Pulmonary artery endothelial cell (primary cell): ENCODE results near the gene MYEOV. TPM values are rescaled to one million over a fixed set of nuclear protein-coding genes. Genes with fewer than 3 reads are reported as not detected.

Source experiments
- DNase-seq: peaks from one replicate; pipeline ENCODE4 v3.0.0-alpha.2; 2011; ENCODE audit warnings: low read depth, low spot score
- total RNA-seq: library from RNA; depleted of rRNA; stranded (reverse); fragments of >200 nt; gene quantifications from 2 replicates; pipeline ENCODE4 v1.2.3, GENCODE V29; 2014

Gene MYEOV
- 1.1 and 2.2 TPM in 2 replicates for total RNA-seq

DNA sequence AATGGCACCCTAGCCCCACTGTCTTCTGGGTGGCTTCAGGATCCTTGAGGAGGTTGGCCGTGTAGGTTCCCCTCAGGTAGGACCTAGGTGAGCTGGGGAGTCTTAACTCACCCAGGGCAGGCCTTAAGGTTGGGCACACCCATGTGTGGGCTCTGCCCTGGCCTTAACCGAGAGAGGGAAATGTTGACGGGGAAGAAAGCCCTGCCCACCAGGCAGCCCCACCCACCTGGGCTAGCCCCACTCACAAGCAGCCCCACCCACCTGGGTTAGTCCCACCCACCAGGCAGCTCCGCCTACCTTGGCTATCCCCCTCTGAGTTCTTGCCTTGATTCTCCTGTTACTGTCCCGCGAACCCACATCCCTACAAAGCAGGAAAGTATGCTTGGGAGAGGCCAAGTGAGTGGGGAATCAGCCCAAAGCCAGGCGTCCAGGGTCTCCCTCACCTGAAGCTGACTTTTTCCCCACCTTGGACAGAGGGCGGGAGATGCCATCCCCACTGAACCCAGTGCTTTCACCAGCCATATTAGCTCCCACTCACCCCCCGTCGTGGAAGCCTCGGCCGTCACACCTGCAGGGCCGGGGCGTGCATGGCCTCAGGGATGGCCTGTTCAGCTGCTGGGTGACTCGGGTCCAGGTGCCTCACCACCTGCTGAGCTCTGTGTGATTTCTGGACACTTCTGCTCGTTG is at the start of gene MYEOV:
MYEOV (plus strand) TSS at position 337 of the 687 bp plus-strand sequence. CDS start 1,200 bp downstream, outside the sequence.
- no peak for DNase-seq

DNA sequence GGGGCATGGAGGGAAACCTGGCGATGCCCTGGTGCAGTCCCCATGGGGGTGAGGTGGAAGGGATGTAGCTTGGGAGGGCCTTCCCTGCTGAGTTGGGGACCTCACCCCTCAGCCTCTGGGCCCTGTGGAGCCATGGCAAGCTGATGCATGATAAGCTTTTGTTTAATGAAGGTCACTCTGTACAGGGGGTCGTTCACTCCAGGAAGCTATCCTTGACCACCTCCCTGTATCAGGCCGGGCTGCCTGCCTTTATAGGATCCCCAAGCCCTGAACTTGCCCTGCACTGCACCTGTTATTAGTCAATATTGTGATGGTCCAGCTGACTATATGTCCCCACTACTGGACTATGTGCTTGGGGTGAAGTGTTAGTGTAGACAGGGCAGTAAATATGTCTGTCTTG is 49.7 kb upstream of the MYEOV start:
- DNase-seq = no peak

DNA sequence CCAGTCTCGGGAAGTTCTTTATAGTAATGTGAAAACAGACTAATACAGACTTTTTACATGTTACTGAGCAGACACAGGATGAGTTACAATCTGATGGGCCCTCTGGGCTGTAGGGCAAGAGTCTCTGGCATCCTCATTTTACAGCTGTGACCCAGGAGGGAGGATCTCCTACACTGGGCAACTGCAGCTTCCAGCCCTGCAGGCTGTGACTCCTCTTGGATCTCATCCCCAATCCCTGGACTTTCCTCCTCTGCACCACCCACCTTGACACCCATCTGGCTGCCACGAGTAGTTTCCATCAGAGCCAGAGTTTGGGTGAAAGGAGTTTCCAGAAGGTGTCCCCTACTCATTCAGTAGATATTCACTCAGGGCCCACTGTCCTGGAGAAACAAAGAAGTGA is 48.9 kb upstream of the MYEOV start:
- DNase-seq = no peak

DNA sequence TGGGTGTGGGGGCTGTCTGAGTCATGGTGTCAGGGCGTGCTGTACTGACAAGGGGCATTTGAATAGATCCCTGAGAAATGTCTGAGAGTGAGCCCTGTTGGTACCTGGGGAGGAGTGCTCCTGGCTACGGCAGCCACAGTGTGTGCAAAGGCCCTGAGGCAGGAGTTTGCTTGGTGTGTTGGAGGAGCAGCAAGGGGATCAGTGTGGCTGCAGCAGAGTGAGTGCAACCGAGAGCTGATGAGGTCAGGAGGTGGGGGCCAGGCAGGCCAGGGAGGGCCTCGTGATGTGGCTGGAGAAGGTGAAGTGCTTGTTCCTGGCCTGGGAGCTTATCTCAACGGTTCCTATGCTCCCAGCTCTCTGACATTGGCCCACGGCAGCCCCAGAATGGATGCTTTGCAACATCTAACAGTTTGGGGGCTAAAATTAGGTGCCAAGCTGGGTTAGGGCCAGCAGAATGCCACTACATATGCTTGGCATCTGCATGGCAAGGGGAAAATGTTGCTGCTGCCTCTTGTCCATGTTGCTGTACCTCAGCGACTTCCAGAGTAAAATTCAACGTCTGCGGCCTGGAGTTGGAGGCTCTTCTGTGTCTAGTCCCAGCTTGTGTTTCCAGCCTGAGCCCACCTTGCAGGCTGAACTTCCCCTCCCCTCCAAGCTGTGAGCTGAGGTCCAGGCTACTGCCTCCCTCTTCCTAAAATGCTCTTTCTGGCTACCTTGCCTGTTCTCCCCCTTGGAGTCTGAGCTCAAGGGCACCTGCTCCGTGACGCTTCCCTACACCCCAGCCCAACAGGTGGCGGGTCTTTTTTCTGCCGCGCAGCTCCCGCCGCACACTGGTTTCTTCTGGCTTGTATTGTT is 48.2 kb upstream of the MYEOV start:
- DNase-seq = no peak

- DNase-seq = no peak
These were observed 44.4 kb upstream of the MYEOV start for GRCh38 chr11:69249311-69250185.

- no peak for DNase-seq
These were observed 43.5 kb upstream of the MYEOV start for GRCh38 chr11:69250186-69251056.

DNA sequence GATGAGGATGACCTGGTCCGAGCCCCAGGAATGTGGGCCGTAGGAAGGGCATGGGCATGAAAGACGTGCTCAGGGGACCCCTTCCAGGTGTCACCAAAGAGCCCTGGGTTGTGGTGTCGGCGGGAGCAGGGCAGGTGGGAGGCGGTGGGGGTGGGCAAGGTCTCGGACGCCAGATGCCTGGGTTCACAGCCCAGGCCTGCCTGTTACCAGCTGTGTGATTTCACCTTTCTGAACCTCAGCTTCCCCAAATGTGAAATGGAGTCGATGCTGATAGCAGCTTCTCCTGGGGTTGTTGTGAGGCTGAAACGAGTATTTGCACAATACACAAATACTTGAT is 42.9 kb upstream of the MYEOV start:
- no peak for DNase-seq

- DNase-seq = no peak
These were observed 42.1 kb upstream of the MYEOV start for GRCh38 chr11:69251639-69252489.

DNA sequence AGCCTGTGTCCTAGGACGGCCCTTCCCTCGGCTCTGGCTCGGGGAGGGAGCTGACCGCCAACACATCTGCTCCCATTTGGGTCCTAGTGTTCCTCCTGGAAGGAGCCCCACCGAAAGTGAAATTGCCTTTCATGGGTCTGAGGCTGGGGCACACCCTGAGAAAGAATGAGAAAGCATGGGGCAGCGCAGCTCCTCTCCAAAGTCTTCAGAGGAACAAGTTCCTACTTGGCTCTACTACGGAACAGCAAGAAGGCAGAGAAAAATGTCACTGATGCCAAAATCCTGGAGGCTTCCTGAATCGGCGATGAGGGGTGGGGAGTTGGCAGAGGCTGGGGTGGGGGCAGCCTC is 41.5 kb upstream of the MYEOV start:
- no peak for DNase-seq

GRCh38 chr11:69253028-69253427 is 40.9 kb upstream of the MYEOV start:
- no peak for DNase-seq

DNA sequence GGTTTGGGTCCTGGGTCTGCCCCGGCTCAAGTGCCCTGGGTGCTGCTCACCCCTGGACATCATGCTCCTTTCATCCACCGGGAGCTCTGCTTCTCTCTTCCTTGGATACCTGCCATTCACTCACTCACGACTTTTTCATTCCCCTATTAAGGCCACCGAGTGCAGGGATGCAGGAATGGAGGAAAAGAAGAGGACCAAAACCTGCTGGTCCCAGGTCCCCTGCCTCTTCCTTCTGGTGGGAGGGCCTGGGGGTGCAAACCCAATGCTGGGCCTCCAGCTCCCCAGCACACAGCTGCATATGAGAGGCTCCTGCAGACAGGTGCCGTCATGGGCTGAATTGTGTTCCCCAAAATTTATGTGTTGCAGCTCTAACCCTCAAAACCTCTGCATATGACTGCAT is 36.8 kb upstream of the MYEOV start:
- DNase-seq = no peak

- DNase-seq = no peak
These were observed 35.9 kb upstream of the MYEOV start for GRCh38 chr11:69257838-69258658.

DNA sequence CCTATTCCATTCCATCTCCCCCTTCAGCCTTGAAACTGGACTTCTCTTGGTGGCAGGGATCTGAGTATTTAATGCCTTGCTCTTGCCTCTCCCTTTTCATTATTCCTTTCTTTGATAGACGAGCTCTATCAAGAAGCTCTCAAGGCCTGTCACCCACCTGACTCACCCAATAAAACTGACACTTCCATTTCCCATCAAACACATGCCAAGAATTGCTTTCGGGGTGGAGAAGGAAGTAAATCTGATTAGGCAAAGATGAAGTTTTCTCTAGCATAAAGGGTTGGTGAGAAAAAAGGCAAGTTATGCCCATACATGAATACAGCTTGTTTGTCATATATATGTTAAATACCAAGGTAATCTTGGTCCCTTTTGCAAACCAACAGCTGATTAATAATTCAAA is 34.9 kb upstream of the MYEOV start:
- no peak for DNase-seq

GRCh38 chr11:69260622-69261021 is 33.3 kb upstream of the MYEOV start:
- DNase-seq = no peak

DNA sequence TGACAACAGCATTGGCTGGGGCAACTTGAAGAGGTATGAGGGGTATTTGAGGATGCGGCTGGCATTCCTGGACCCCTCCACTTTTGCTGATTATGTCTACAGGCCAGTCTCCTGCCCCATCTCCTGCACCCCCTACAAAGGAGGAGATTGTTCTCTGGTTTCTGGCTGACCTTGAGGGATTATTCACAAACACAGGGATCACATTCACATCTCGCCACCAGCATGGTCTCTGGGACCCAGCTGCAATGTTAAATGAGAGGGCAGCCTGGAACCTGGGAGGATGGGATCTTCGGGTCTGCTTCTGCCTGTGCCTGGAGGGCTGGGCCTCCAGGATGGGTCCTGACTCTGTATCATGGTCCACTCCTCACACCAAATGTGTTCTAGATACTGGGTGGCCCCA is 32.8 kb upstream of the MYEOV start:
- no peak for DNase-seq

DNA sequence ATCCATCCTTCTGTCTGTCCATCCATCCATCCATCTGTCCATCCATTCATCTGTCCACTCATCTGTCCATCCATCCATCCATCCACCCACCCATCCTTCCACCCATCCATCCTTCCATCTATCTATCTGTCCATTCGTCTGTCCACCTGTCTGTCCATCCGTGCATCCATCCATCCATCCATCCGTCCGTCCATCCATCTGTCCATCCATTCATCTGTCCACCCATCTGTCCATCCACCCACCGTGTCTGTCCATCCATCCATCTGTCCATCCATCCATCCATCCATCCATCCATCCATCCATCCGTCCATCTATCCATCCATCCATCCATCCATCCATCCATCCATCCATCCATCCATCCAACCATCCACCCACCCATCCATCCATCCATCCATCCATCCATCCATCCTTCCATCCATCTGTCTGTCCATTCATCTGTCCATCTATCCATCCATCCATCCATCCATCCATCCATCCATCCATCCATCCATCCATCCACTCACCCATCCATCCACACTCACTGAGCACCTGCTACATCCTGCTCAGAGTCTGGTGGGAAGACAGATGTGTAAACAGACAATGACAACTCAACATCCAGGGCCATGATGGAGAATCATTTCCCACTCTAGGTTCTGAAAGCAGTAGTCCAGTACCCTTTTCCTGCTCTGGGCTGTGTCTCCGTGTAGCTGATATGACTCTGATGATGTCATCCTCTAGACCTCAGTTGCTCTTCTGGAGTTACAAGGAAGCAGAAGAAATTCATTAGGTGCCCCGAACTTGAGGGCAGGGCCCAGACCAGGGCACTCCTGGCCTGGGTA is 30.8 kb upstream of the MYEOV start:
- DNase-seq = no peak

DNA sequence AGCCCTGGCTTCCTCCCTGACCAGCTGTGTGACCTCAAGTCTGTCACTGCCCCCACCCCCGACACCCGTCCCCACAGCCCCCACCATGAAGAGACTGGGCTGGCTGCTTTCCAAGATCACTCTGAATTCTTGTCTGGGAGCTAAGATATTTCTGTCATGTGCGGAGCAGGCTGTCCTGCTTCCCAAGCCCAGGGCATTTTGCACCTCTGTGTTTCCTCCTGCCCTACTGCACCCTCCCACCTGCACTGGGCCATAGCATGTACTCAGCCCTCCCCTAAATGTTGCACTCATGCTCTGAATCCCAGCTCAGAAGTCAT is 30.3 kb upstream of the MYEOV start:
- no peak for DNase-seq

DNA sequence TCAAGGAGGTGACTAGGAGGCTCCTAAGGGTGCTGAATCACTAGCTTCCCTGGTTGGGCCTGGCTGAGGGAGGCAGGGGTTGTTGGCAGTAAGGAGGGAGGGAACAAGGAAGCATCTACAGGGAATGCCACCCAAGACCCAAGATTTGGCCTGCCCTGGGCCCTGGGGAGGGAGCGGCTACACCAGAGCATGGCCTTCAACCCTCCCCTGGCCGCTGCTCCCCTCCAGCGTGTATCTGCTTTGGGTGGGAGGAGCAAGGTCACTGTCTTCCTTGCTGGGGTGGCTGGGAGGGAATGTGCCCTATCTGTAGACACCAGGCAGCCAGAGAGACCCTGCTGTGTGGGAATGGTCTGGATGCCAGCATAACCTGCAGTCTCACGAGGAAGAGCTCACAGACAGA is 29.5 kb upstream of the MYEOV start:
- no peak for DNase-seq

DNA sequence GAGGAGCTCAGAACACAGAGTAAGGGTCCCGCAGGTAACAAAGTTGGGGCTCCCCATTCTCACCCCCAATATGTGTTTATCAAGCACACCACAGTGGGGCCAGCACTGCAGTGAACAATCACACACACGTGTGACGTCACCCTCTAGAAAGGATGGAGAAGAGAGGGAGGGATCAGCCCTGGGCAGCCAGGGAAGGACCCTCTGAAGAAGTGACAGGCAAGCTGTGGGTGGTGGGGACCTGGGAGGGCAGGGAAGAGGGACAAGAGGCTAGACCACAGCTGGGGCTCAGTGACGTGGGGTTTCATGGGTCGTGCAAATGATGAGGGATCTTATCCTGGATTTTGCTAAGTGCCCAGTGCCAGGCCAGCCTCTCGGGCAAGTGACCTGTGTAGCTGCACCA is 28.7 kb upstream of the MYEOV start:
- DNase-seq = no peak
